HepG2 (cell line): ENCODE measurements around the gene ZNF783. TPM values are rescaled to one million over a fixed set of nuclear protein-coding genes. Genes with fewer than 3 reads are reported as not detected.

Experiments used
- ATAC-seq: fragments of 200-7000 bp; cut with Tn5 transposase; 3 replicates; pipeline ENCODE4 v1.9.1; 2020; ENCODE audit warnings: mild to moderate bottlenecking, moderate library complexity
- BruUV-seq: library from RNA; stranded (reverse); fragments of 400-500 nt; replicated peaks from 2 replicates; lab custom pipeline; 2021; lab: Mats Ljungman, UMichigan
- CTCF ChIA-PET: fragments of 300-600 bp; formaldehyde crosslinking; extraction: SDS; loops from one replicate; lab custom pipeline; 2021; ENCODE audit warnings: low total read pairs, inconsistent platforms, low intra/inter-chr PET ratio; lab: Yijun Ruan, JAX
- POLR2A ChIA-PET: fragments of 350-600 bp; sonication (Branson Sonifier 250); formaldehyde crosslinking; loops from one replicate; lab custom pipeline; 2020; ENCODE audit warnings: antibody characterized with exemption, inconsistent platforms; lab: Yijun Ruan, JAX
- DNase-seq: peaks from one replicate; pipeline ENCODE4 v3.0.0-alpha.2; 2015; ENCODE audit warnings: low spot score
- FAIRE-seq: peaks from 3 replicates; lab custom pipeline; 2011; peaks lifted over from hg19 to GRCh38; lab: Jason Lieb, UNC
- H2AFZ ChIP-seq: one replicate; pipeline ENCODE4 v1.6.1; 2011; ENCODE audit warnings: low read length, inconsistent platforms
- H3K27ac ChIP-seq: fragments of 300-600 bp; 3 replicates; pipeline ENCODE4 v1.8.0; 2011; ENCODE audit warnings: mixed run types, mild to moderate bottlenecking, mixed read lengths, low read length, inconsistent platforms; ENCODE audit not compliant: insufficient read depth; ENCODE audit errors: extremely low read length
- H3K27me3 ChIP-seq, 2 experiments: fragments of 200-600 bp in 1 of 2; 2 replicates in 1 of 2; 3 replicates in 1 of 2; pipeline versions ENCODE4 v1.6.0 to v1.8.0; 2011; ENCODE audit warnings: low read length in 2 of 2, mild to moderate bottlenecking in 2 of 2, moderate library complexity in 2 of 2, inconsistent platforms in 1 of 2; ENCODE audit not compliant: insufficient read depth in 2 of 2, control insufficient read depth in 1 of 2
- H3K36me3 ChIP-seq, 2 experiments: fragments of 200-600 bp in 1 of 2; replicated peaks in 1 of 2; 2 replicates in 1 of 2; 3 replicates in 1 of 2; pipeline versions ENCODE4 v1.5.1 to v1.8.0; 2011; ENCODE audit warnings: low read length in 2 of 2, inconsistent platforms in 1 of 2; ENCODE audit not compliant: insufficient read depth in 2 of 2, control insufficient read depth in 1 of 2
- H3K4me1 ChIP-seq: 2 replicates; pipeline ENCODE4 v1.5.1; 2012; ENCODE audit warnings: low read length, inconsistent platforms; ENCODE audit not compliant: insufficient read depth
- H3K4me2 ChIP-seq: 2 replicates; pipeline ENCODE4 v1.6.0; 2011; ENCODE audit warnings: low read depth, low read length, inconsistent platforms
- H3K4me3 ChIP-seq, 3 experiments: fragments of 200-600 bp in 1 of 3; sonication (generic), shearing (Covaris generic) in 1 of 3; replicated peaks in 1 of 3; 2 replicates each; pipeline ENCODE4 v1.5.1; 2011 to 2016; ENCODE audit warnings: low read length in 3 of 3, inconsistent platforms in 2 of 3, low read depth in 2 of 3, mild to moderate bottlenecking in 2 of 3, control low read depth in 1 of 3, mixed read lengths in 1 of 3; ENCODE audit not compliant: insufficient read depth in 1 of 3
- H3K79me2 ChIP-seq: one replicate; pipeline ENCODE4 v1.6.1; 2011; ENCODE audit warnings: low read length, inconsistent platforms; ENCODE audit not compliant: insufficient read depth
- H3K9ac ChIP-seq: 2 replicates; pipeline ENCODE4 v1.6.0; 2011; ENCODE audit warnings: mild to moderate bottlenecking, low read depth, low read length, inconsistent platforms; ENCODE audit not compliant: insufficient read depth
- H3K9me3 ChIP-seq: 2 replicates; pipeline ENCODE4 v1.5.1; 2012; ENCODE audit warnings: mild to moderate bottlenecking, low read length
- H4K20me1 ChIP-seq: 2 replicates; pipeline ENCODE4 v1.6.0; 2011; ENCODE audit warnings: inconsistent platforms, mild to moderate bottlenecking, low read length, moderate library complexity; ENCODE audit not compliant: insufficient read depth
- KDM4B ChIP-seq: sonication (generic); formaldehyde crosslinking; IDR thresholded peaks from 2 replicates; pipeline ENCODE4 v1.4.0; 2020; ENCODE audit warnings: missing genetic modification reagents
- MAFK ChIP-seq, 2 experiments: IDR thresholded peaks in 1 of 2; conservative IDR thresholded peaks in 1 of 2; 2 replicates each; pipeline ENCODE4 v1.6.1; 2011; ENCODE audit warnings: improper control_type of control experiment in 2 of 2, low read length in 2 of 2
- SP140L ChIP-seq: sonication (generic); formaldehyde crosslinking; IDR thresholded peaks from 2 replicates; pipeline ENCODE4 v1.4.0; 2020; ENCODE audit warnings: missing genetic modification reagents, borderline replicate concordance
- ZNF337 ChIP-seq: sonication (generic); formaldehyde crosslinking; IDR thresholded peaks from 2 replicates; pipeline ENCODE4 v1.5.1; 2020; ENCODE audit warnings: missing genetic modification reagents, low read depth, mild to moderate bottlenecking, borderline replicate concordance
- ZNF549 ChIP-seq: sonication (generic); formaldehyde crosslinking; IDR thresholded peaks from 2 replicates; pipeline ENCODE4 v1.5.0; 2020; ENCODE audit warnings: missing genetic modification reagents
- WGBS: methylation state at CpG from one replicate; pipeline ENCODE4 v1.1.6; 2017; ENCODE audit warnings: low lambda C conversion rate; 5-methylcytosine and 5-hydroxymethylcytosine counted together
- in situ Hi-C: cut with HindIII; loops from 2 replicates; pipeline ENCODE4 v1.10.0; 2017; ENCODE audit warnings: low pct_unique_long_range_greater_than_20kb; ENCODE audit not compliant: extremely low pct_ligation_motif_present
- intact Hi-C: fragments of 100-400 bp; cut with micrococcal nuclease; formaldehyde crosslinking; loops from one replicate; pipeline ENCODE4 v1.10.0; 2022; ENCODE audit not compliant: unreplicated experiment
- polyA plus RNA-seq, 8 experiments: library from polyadenylated mRNA; depleted of rRNA in 3 of 8; stranded (reverse) in 7 of 8; unstranded in 1 of 8; fragments of >200 nt; fragmentation: Illumina TruSeq in 4 of 8; extraction: Trizol in 4 of 8; gene quantifications; 2 replicates each; pipeline versions ENCODE4 v1.2.1 to v1.2.3, GENCODE V29; 2011 to 2016; ENCODE audit warnings: low read depth in 4 of 8, missing spikeins in 1 of 8, mixed read lengths in 1 of 8; ENCODE audit not compliant: insufficient read depth in 1 of 8
- total RNA-seq, 5 experiments: library from RNA; depleted of rRNA; stranded (reverse); fragments of >200 nt; fragmentation: Illumina TruSeq; extraction: Trizol; gene quantifications; 2 replicates each; pipeline ENCODE4 v1.2.3, GENCODE V29; 2016; ENCODE audit warnings: low read depth in 1 of 5
- TF ChIP-seq, protein P1 (sequence below): sonication (generic); formaldehyde crosslinking; IDR thresholded peaks from 2 replicates; pipeline ENCODE4 v1.8.0; 2022; ENCODE audit warnings: mild to moderate bottlenecking, missing genetic modification reagents; ENCODE audit not compliant: insufficient replicate concordance
- TF ChIP-seq, protein P2 (sequence below): sonication (generic); formaldehyde crosslinking; IDR thresholded peaks from 2 replicates; pipeline ENCODE4 v1.5.0; 2020; ENCODE audit warnings: missing genetic modification reagents, mild to moderate bottlenecking, borderline replicate concordance
- TF ChIP-seq, protein P3 (sequence below): sonication (generic); formaldehyde crosslinking; IDR thresholded peaks from 2 replicates; pipeline ENCODE4 v1.4.0; 2020; ENCODE audit warnings: mild to moderate bottlenecking, missing genetic modification reagents
- TF ChIP-seq, protein P4 (sequence below): sonication (generic); formaldehyde crosslinking; IDR thresholded peaks from 2 replicates; pipeline ENCODE4 v1.4.0; 2020; ENCODE audit warnings: missing genetic modification reagents

The ZNF783 gene
- total and polyA plus RNA-seq, 2 of the 13 experiments (the other 11 are each of a cell fraction or from before 2014, with no cell fraction given) = 4.1 to 5.2 TPM

DNA sequence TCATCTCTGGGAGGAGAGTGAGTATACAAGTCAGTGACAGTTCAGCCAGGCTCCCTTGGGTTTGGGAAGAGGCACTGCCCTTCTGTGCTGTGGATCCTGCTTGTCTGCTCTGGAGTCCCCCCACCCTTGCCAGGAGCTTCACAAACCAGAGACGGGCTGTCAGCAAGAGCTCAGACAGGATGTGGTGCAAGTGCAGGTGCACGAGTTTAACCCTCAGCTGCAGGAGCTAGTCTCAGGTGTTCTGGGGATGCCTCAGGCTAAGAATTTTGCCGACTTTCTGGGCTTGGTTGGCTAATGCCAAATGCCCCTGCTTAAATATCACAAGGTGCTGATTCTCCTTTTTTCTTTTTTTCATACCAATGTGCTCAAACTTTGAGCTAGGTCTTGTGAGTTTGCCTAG is 22.3 kb downstream of the ZNF783 start:
- ATAC-seq (no peak), FAIRE-seq (no peak), DNase-seq (no peak)
- ChIA-PET CTCF (no interaction called here), POLR2A (no interaction called here)
- TF ChIP-seq, protein P1, sequence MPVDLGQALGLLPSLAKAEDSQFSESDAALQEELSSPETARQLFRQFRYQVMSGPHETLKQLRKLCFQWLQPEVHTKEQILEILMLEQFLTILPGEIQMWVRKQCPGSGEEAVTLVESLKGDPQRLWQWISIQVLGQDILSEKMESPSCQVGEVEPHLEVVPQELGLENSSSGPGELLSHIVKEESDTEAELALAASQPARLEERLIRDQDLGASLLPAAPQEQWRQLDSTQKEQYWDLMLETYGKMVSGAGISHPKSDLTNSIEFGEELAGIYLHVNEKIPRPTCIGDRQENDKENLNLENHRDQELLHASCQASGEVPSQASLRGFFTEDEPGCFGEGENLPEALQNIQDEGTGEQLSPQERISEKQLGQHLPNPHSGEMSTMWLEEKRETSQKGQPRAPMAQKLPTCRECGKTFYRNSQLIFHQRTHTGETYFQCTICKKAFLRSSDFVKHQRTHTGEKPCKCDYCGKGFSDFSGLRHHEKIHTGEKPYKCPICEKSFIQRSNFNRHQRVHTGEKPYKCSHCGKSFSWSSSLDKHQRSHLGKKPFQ = no peak
- TF ChIP-seq ZNF549 (CRISPR knock-in tag) = no peak
- TF ChIP-seq MAFK (conservative IDR thresholded peaks at IDR 0.05 in 1 of 2, IDR thresholded peaks at IDR 0.05 in 1 of 2; ENCODE audit: low read length in 2 of 2) = no peak
- TF ChIP-seq, protein P2, sequence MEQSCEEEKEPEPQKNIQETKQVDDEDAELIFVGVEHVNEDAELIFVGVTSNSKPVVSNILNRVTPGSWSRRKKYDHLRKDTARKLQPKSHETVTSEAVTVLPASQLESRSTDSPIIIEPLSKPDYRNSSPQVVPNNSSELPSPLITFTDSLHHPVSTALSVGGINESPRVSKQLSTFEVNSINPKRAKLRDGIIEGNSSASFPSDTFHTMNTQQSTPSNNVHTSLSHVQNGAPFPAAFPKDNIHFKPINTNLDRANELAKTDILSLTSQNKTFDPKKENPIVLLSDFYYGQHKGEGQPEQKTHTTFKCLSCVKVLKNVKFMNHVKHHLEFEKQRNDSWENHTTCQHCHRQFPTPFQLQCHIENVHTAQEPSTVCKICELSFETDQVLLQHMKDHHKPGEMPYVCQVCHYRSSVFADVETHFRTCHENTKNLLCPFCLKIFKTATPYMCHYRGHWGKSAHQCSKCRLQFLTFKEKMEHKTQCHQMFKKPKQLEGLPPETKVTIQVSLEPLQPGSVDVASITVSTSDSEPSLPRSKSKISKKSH (CRISPR knock-in tag) = no peak
- TF ChIP-seq KDM4B (CRISPR knock-in tag) = no peak
- TF ChIP-seq, protein P3, sequence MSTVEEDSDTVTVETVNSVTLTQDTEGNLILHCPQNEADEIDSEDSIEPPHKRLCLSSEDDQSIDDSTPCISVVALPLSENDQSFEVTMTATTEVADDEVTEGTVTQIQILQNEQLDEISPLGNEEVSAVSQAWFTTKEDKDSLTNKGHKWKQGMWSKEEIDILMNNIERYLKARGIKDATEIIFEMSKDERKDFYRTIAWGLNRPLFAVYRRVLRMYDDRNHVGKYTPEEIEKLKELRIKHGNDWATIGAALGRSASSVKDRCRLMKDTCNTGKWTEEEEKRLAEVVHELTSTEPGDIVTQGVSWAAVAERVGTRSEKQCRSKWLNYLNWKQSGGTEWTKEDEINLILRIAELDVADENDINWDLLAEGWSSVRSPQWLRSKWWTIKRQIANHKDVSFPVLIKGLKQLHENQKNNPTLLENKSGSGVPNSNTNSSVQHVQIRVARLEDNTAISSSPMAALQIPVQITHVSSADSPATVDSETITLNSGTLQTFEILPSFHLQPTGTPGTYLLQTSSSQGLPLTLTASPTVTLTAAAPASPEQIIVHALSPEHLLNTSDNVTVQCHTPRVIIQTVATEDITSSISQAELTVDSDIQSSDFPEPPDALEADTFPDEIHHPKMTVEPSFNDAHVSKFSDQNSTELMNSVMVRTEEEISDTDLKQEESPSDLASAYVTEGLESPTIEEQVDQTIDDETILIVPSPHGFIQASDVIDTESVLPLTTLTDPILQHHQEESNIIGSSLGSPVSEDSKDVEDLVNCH (CRISPR knock-in tag) = no peak
- TF ChIP-seq, protein P4, sequence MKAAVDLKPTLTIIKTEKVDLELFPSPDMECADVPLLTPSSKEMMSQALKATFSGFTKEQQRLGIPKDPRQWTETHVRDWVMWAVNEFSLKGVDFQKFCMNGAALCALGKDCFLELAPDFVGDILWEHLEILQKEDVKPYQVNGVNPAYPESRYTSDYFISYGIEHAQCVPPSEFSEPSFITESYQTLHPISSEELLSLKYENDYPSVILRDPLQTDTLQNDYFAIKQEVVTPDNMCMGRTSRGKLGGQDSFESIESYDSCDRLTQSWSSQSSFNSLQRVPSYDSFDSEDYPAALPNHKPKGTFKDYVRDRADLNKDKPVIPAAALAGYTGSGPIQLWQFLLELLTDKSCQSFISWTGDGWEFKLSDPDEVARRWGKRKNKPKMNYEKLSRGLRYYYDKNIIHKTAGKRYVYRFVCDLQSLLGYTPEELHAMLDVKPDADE (CRISPR knock-in tag) = no peak
- no peak for TF ChIP-seq ZNF337 (CRISPR knock-in tag)
- TF ChIP-seq SP140L (CRISPR knock-in tag) = no peak
- Histone ChIP-seq H3K4me2 (no peak overlapping the region), H3K9me3 (no peaks in the 10 kb centered on the region), H3K27me3 (no peaks in the 10 kb centered on the region; a peak in 1 of 5 replicates), H3K9ac (no peak overlapping the region), H3K4me1 (peaks cover 10% of the 10 kb centered on the region; the same call in 1 of the 2 replicates), H3K36me3 (peaks cover 1 to 3% of the 10 kb centered on the region in 2 experiments; a peak in 3 of 5 replicates), H3K79me2 (no peaks in the 10 kb centered on the region), H2AFZ (no peak overlapping the region), H3K4me3 (no peak overlapping the region), H3K27ac (no peak overlapping the region), H4K20me1 (no peaks in the 10 kb centered on the region)
- 76% methylated on average over 2 of the region's 3 CpGs for WGBS
- in situ Hi-C loops (no loop called here), intact Hi-C loops (no loop called here)
- BruUV-seq = no TSS peak
